ENCODE data around the gene GOLGA6D.
"Not testable (repeated sequence)": the region's sequence is repeated elsewhere in the genome, so short reads cannot be mapped to it uniquely, and the experiment has no call there.

The GOLGA6D gene

GRCh38 chr15:75274509-75275107 is 8.0 kb upstream of the GOLGA6D start:
- not testable (repeated sequence) for DNase-seq (ENCODE audit: extremely low spot score, insufficient read length, low read depth)
- FAIRE-seq: peak; percentile 69

GRCh38 chr15:75275617-75276016 is 7.0 kb upstream of the GOLGA6D start:
- not testable (repeated sequence) for FAIRE-seq; DNase-seq (ENCODE audit: extremely low spot score, insufficient read length, low read depth)

GRCh38 chr15:75278497-75278896 is 4.1 kb upstream of the GOLGA6D start:
- DNase-seq (ENCODE audit: extremely low spot score, insufficient read length, low read depth); FAIRE-seq: not testable (repeated sequence)

- not testable (repeated sequence) for FAIRE-seq; DNase-seq (ENCODE audit: extremely low spot score, insufficient read length, low read depth)
Observed at GRCh38 chr15:75284152-75284551, 1.5 kb downstream of the GOLGA6D start.

GRCh38 chr15:75293660-75294059 is 11.0 kb downstream of the GOLGA6D start:
- FAIRE-seq; DNase-seq (ENCODE audit: extremely low spot score, insufficient read length, low read depth): not testable (repeated sequence)

- peak; percentile 81 for FAIRE-seq
Observed at GRCh38 chr15:75298541-75299310, 16.1 kb downstream of the GOLGA6D start.

GRCh38 chr15:75299311-75299688 is 16.7 kb downstream of the GOLGA6D start:
- not testable (repeated sequence) for DNase-seq (ENCODE audit: extremely low spot score, insufficient read length, low read depth); FAIRE-seq

More at GRCh38 chr15:75298541-75299310, 16.1 kb downstream of the GOLGA6D start:
- DNase-seq (ENCODE audit: extremely low spot score, insufficient read length, low read depth): not testable (repeated sequence)

- not testable (repeated sequence) for DNase-seq (ENCODE audit: extremely low spot score, insufficient read length, low read depth); FAIRE-seq
Observed at GRCh38 chr15:75300026-75300425, 17.4 kb downstream of the GOLGA6D start.

- FAIRE-seq (no peak), DNase-seq (ENCODE audit: extremely low spot score, insufficient read length, low read depth) (no peak)
Observed at GRCh38 chr15:75302318-75302717, 19.7 kb downstream of the GOLGA6D start.

- FAIRE-seq; DNase-seq (ENCODE audit: extremely low spot score, insufficient read length, low read depth): not testable (repeated sequence)
Observed at GRCh38 chr15:75302753-75303152, 20.1 kb downstream of the GOLGA6D start.

- FAIRE-seq: no peak
Observed at GRCh38 chr15:75306188-75306587, 23.6 kb downstream of the GOLGA6D start.

GRCh38 chr15:75307778-75308390 is 25.2 kb downstream of the GOLGA6D start:
- FAIRE-seq (no peak), DNase-seq (ENCODE audit: extremely low spot score, insufficient read length, low read depth) (peak; percentile 18)

More at GRCh38 chr15:75306188-75306587, 23.6 kb downstream of the GOLGA6D start:
- DNase-seq (ENCODE audit: extremely low spot score, insufficient read length, low read depth): no peak

GRCh38 chr15:75309711-75310110 is 27.1 kb downstream of the GOLGA6D start:
- no peak for DNase-seq (ENCODE audit: extremely low spot score, insufficient read length, low read depth)
- FAIRE-seq: no peak

- DNase-seq (ENCODE audit: extremely low spot score, insufficient read length, low read depth); FAIRE-seq: not testable (repeated sequence)
Observed at GRCh38 chr15:75312548-75312947, 29.9 kb downstream of the GOLGA6D start.

- DNase-seq (ENCODE audit: extremely low spot score, insufficient read length, low read depth): no peak
- FAIRE-seq: no peak
Observed at GRCh38 chr15:75313116-75313845, 30.6 kb downstream of the GOLGA6D start.

GRCh38 chr15:75314552-75315290 is 32.1 kb downstream of the GOLGA6D start:
- FAIRE-seq (no peak), DNase-seq (ENCODE audit: extremely low spot score, insufficient read length, low read depth) (no peak)

- FAIRE-seq; DNase-seq (ENCODE audit: extremely low spot score, insufficient read length, low read depth): not testable (repeated sequence)
Observed at GRCh38 chr15:75319231-75319897, 36.7 kb downstream of the GOLGA6D start.

- FAIRE-seq (no peak), DNase-seq (ENCODE audit: extremely low spot score, insufficient read length, low read depth) (no peak)
Observed at GRCh38 chr15:75321711-75322110, 39.1 kb downstream of the GOLGA6D start.

GRCh38 chr15:75325922-75326321 is 43.3 kb downstream of the GOLGA6D start:
- no peak for DNase-seq (ENCODE audit: extremely low spot score, insufficient read length, low read depth)
- FAIRE-seq: no peak

Data from GM18507 (cell line).